Activated CD4-positive, CD25-positive, alpha-beta regulatory T cell (primary cell): Measurements from ENCODE around the gene TRIP10.
"Not testable (repeated sequence)": the region's sequence is repeated elsewhere in the genome, so short reads cannot be mapped to it uniquely, and the experiment has no call there.

Experiments
- DNase-seq, 4 experiments: peaks; one replicate each; lab custom pipeline; 2025; lab: John Stamatoyannopoulos, UW

TRIP10 gene

DNA sequence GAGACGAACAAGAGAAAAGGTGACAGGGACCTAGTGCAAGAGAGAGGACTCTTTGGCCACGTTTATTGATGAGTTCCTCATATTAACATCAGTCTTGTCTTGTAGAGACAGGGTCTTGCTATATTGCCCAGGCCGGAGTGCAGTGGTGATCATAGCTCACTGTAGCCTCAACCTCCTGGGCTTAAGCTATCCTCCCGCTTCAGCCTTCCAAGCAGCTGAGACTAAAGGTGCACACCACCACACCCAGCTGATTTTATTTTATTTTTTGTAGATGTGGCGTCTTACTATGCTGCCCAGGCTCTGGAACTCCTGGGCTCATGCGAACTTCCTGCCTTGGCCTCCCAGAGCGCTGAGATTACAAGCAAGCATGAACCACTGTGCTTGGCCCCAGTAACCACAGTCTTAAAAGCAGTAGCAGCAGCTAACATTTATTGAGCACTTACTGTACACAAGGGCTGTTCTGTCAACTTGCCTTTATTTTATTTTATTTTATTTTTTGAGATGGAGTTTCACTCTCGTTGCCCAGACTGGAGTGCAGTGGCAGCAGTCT is 28.8 kb downstream of the TRIP10 start:
- DNase-seq: no peak

DNA sequence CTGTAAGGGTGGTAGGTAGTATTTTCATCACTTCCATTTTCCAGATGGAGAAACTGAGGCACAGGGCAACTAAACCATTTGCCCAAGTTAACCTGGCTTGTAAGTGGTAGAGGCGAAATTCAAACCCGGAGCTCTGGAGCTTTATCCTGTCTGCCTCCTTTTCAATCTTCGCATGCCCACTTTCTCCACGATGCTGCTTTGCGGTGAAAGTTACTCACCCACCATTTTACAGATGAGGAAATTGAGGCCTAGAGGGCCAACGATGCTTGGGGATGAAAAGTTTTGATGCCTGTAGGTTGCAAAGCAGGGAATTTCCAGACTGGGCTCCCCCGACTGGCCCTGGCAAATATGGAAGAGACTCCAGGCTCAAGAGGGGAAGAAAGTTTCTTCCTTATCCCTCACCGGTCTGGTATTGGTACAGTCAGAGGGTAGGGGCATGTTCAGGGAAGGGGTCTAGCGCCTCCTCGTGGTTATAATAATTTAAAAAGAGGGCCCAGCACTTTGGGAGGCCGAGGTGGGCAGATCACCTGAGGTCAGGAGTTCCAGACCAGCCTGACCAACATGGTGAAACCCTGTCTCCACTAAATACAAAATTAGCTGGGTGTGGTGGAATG is 29.6 kb downstream of the TRIP10 start:
- no peak for DNase-seq

DNA sequence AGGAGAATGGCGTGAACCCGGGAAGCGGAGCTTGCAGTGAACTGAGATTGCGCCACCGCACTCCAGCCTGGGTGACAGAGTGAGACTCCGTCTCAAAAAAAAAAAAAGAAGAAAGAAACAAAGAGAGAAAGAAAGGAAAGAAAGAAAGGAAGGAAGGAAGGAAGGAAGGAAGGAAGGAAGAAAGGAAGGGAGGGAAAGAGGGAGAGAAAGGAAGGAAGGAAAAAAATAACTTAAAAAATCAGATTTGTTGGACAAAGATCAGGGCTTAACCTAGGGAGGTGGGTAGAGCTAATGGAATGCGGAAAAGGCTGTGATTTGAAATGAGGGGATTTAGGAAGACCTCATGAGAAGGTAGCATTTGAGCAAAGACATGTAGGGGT is 32.2 kb downstream of the TRIP10 start:
- not testable (repeated sequence) for DNase-seq

DNA sequence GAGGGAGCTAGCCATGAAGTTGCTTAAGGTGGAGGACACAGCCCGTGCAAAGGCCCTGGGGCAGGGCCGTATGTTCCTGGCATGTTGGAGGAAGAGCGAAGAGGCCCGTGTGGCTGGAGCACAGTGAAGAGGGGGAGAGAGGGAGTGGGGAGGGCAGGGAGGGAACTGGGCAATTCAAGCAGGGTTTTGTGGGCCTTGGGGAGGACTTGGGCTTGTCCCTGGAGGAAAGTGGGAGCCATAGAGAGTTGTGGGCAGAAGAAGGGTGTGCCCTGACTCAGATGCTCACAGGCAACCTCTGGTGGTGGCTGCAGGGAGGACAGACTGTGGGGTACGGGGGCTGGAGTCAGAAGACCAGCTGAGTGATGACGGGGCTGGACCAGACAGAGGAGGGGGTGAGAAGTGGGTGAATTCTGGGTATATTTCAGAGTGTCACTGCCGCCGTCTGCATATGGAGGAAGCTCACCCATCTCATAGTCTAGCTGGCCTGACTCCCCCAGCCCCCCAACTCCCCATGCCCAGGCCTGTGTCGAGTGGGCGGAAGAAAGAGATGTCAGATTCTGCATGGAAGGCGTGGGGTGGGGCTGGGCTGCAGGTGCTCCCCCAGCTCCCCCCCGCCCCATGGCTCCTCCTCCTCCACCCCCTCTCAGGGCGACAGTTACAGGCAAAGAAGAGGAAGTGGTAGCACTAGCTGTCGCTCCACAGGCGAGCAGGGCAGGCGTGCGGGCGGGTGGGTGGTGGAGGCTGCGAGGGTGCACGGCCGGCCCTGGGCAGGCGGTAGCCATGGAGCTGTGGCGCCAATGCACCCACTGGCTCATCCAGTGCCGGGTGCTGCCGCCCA is 32.8 kb downstream of the TRIP10 start, which contains the start of gene VAV1:
Gene VAV1 (plus strand): TSS at position 681 of the 838 bp plus-strand sequence. CDS start 100 bp downstream, at position 781.
- peak; percentile 39 to 77 (median 64) for DNase-seq

DNA sequence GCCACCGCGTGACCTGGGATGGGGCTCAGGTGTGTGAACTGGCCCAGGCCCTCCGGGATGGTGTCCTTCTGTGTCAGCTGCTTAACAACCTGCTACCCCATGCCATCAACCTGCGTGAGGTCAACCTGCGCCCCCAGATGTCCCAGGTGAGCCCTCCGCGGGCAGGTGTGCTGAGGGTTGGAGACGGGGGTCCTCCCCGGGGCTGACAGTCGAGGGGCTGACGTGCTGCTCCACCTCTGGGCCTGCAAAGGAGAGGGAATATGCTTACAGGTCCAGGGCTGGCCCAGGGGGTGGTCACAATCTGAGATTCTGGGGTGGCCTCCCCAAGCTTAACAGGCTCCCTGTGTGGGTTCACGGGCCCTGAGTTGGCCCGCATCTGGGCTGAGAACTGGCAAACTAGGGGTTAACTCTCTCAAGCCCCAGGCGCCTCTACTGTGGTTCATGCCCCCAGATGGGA is 33.4 kb downstream of the TRIP10 start:
- DNase-seq: no peak

DNA sequence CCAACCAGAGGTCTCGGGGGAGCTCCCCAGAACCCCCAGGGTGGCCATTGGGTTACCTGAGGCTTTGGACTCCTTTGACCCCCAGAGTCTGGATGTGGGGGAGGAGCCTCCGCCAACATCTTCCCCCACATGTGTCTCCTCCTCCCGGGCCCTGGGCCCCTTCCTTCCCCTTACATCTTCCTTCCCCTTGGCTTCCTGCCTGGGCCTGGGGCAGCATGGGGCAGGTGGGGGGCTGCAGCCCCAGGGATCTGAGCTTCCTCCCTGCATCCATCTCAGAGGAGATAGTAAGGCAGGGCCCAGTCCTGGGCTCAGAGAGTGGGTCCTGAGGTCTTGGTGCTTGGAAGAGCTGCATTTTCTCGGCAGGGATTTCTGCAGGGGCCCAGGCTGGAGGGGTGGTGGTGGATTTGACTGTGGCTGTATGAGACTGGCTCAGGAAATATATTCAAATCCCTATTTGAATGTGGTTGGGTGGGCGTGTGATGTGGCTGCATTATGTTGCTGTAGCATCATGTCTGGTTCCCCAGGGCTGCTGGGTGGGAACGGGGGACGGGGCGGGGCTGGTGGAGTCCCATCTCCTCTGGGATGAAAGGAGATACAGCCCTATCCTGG is 33.9 kb downstream of the TRIP10 start:
- peak in 2 of 4 experiments; percentile 15 to 27 for DNase-seq

DNA sequence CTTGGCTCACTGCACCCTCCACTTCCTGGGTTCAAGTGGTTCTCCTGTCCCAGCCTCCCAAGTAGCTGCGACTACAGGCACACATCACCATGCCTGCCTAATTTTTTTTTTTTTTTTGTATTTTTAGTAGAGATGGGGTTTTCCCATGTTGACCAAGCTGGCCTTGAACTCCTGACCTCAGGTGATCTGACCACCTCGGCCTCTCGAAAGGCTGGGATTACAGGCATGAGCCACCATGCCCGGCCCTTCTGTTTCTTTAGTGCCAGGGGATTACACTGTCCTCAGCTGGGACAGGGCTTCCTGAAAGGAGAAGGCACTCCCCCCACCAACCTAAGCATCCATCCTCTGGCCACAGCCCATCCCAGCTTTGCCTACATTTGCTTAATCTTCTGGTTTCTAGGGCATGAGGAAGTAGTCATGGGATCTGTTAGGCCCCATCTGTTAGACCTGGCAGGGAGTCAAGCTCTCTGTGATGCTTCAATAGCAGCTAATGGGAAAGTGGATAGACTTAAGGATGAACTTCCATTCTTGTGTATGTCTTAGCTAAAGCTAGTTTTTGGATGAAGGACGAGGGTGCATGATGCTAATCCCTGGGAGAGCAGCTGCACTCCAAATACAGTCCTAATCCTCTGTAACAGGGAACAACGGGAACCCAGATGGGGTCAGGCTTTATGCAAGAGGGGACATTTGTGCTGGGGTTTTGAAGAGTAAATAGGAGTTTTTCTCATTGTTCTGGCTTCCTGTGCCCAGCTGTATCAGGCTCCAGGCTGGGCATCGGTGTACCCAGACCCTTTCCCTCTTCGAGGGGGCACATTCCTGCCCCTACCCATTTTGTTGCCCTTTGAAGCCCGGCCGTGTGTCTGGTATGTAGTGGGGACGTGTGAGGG is 35.6 kb downstream of the TRIP10 start:
- no peak for DNase-seq

DNA sequence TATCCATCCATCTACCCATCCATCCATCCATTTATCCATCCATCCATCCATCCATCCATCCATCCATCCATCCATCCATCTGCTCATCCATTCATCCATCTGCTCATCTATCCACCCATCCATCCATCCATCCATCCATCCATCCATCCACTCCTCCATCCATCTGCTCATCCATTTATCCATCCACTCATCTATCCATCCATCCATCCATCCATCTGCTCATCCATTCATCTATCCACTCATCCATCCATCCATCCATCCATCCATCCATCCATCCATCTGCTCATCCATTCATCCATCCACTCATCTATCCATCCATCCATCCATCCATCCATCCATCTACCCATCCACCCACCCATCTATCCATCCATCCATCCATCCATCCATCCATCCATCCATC is 36.6 kb downstream of the TRIP10 start:
- DNase-seq: not testable (repeated sequence)

DNA sequence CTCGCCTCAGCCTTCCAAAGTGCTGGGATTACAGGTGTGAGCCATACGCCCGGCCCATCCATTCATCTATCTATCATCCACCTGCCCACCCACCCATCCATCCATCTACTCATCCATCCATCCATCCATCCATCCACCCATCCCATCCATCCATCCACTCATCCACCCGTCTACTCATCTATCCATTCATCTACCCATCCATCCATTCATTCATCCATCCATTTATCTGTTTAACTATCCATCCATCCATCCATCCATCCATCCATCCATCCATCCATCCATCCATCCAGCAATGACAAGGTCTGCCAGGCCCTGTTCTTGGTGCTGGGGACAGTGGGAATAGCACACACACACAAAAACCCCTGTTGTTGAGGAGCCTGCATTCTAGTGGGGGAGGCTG is 37.5 kb downstream of the TRIP10 start:
- no peak for DNase-seq

DNA sequence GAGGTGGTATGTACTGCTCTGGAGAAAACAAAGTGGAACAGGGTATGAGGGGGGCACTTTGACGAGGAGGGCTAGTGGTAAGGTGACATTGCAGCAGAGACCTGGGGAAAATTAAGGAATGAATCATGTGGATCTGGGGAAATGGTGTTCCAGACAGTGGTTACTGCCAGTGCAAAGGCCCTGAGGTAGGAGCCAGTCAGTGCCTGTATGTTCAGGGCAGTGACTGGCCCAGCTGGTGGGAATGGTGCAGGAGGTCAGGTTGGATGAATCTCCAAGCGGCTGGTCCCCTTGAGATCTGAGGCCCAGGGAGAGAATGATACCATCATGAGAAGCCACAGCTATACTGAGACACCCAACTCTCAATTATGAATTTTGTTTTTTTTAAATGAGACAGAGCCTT is 38.0 kb downstream of the TRIP10 start:
- no peak for DNase-seq

DNA sequence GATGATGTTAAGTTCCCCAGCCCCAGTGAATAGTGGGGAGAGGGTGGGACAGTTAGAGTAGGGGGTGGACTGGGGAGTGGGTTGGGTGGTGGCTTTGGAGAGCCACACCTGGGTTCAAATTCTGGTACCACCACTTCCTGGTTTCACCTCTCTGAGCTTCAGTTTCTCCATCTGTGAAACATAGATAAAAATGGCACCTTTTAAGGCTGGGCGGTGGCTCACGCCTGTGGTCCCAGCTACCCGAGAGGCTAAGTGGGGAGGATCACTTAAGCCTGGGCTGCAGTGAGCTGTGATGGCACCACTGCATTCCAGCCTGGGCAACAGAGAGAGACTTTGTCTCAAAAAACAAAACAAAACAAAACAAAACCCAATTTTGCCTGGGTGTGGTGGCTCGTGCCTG is 38.9 kb downstream of the TRIP10 start:
- no peak for DNase-seq

DNA sequence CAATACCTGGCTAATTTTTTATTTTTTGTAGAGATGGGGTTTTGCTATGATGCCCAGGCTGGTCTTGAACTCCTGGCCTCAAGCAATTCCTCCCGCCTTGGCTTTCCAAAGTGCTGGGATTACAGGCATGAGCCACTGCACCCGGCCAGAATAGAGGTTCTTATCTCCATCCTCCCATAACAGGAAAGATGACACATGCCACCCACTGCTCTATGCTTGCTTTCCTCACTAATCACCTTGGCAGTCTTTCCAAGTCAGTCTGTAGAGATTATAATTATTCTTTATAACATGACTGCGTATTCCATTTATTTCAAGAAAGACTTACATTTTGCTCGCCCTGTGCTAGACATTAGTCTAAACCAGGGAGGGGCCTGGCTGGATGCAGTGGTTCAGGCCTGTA is 39.7 kb downstream of the TRIP10 start:
- DNase-seq: no peak

DNA sequence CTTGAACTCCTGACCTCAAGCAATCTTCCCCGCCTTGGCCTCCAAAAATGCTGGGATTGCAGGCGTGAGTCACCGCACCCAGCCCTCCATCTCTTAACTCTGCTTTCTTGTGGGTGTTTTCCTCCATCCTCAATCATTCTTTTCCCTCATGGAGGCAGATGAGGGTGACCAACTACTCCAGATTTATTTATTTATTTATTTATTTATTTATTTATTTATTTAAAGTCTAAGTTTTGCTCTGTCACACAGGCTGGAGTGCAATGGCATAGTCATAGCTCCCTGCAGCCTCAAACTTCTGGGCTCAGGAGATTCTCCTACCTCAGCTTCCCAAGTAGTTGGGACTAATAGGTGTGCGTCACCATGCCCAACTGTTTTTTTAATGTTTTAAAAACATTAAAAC is 47.9 kb downstream of the TRIP10 start:
- DNase-seq: no peak

DNA sequence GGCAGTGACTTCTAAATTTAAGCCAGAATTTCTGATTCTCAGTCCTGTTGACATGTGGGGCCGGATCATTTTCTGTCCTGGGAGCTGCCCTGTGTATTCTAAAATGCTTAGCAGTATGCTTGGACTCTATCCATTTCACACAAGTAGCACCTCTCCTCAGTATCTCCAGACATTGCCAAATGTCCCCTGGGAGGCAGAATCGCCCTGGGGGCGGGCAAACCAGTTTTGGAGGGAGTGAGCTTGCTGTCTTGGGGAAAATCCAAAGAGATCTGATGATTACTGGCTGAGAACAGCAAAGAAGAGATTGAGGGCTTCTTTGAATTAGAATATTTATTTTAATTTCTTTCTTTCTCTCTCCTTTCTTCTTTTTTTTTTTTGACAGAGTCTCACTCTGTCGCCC is 49.4 kb downstream of the TRIP10 start:
- no peak for DNase-seq

DNA sequence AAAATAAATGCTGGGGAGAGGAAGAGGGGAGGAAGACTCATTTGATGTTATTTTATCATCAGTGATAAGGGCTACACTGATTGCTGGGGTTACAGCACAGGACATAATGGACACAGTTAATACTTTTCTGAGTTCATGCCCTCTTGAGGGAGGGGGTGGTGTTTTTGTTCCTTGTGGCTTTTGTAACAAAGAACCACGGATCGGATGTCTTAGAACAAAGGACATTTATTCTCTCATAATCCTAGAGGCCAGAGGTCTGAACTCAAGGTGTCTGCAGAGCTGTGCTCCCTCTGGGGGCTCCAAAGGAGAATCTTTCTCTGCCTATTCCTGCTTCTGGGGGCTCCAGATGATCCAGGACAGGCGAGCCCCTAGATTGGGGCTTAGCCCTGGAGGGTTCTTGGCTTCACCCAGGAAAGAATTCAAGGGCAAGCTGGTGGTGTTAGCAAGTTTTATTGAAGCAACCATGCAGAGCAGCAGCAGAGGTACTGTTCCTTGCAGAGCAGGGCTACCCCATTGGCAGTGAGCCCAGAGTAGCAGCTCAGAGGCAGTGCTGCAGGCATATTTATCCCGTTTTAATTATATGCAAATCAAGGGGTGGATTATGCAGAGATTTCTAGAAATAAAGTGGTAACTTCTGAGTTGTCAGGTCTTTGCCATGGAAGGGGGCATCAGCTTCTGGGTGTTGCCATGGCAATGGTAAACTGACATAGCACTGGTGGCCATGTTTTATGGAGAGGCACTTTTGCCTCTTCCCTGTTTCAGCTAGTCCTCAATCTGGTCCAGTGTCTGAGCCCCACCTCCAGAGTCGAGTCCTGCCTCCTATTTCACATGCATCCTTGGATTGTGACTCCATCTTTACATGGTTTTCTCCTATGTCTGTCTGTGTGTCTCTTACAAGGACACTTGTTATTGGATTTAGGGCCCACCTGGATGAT is 51.0 kb downstream of the TRIP10 start:
- no peak for DNase-seq

DNA sequence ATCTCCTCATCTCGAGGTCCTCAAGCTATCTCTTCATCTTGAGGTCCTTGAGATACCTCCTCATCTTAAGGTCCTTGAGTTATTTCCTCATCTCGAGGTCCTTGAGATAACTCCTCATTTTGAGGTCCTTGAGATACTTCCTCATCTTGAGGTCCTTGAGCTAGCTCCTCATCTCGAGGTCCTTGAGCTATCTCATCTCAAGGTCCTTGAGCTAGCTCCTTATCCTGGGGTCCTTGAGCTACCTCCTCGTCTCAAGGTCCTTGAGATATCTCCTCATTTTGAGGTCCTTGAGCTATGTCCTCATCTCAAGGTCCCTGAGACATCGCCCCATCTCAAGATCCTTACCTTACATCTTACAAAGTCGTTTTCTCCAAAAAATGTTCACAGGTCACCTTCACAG is 51.8 kb downstream of the TRIP10 start:
- no peak for DNase-seq

DNA sequence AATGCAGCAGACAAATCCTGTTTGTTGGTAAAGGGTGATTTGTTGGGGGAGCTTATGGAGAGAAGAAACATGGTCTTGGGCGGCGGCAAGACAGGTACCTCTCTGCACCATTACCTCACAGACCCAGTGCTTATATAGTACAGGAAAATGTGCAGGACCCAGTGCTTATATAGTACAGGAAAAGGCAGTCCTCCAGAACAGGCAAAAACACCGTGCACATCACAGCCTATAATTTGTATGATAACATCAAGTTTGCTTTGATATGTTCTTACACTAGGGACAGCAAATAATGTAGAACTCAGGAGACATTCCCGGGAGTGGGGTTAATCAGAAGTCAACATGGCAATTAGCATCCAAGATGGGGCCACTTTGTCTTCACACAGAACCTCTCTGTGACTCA is 53.9 kb downstream of the TRIP10 start:
- no peak for DNase-seq

DNA sequence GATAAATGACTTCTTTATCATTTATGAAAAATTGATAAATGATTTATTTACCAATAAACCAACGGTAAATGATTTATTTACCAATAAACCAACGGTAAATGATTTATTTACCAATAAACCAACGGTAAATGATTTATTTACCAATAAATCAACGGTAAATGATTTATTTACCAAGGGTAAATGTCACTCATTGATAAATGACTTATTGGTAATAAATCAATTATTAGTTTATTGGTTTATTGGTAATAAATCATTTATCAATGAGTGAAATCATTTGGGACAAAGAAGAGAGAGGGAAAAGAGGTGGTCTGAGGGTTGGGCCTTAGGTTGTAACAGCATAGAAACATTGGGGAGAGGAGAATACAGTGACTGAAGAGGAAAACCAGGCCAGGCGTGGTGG is 54.5 kb downstream of the TRIP10 start:
- DNase-seq: no peak

DNA sequence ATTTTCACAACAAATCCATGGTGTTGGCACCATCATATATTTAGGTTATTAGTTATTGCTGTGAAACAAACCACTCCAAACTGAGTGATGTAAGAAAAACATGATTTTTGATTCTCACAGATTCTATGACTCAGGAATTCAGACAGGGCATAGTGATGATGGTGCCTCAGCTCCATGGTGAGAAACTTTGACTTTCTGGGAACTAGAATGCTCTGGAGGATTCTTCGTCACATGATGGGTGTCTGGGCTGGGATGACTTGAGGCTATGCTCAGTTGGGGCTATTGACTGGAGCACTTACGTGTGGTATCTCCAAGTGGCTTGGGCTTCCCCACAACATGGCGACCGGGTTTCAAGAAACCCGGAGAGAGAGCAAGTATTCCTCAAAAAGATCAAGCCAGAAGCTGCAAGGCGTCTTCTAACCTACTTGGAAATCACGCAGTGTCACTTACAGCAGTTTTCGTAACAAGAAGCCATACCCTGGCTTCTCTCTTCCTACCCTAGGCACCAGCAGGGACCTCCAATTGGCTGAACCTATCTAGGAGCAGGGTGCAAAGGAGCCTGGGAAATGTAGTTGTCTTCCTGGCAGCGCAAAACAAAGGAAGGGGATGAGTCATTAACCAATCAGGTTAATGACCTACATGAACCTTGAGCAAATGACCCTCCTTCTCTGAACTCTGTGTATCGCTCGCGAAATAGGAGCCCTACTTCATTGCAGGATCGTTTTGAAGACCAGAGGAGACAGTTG is 55.4 kb downstream of the TRIP10 start:
- no peak for DNase-seq

DNA sequence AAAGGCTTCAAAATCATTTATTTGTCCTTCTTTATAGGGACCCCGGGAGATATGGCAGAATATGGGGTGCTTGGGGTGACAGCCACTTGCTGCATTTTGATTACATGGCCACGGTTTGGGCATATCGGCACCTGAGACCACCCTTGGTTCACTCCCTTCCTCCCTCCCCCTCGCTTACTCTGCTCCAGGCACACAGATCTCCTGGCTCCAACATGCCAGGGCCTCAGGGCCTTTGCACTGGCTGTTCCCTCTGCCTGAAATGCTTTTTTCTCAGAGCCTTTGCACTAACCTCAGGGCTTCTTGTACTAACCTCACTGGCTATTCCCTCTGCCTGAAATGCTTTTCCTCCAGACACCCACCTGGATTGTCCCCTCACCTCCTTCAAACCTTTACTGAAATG is 56.8 kb downstream of the TRIP10 start:
- no peak for DNase-seq
